HCT116 (cell line): ENCODE data around the gene ELAPOR1. TPM values are rescaled to one million over a fixed set of nuclear protein-coding genes. Genes with fewer than 3 reads are reported as not detected.

Experiments
- ATAC-seq: fragments of 200-7000 bp; cut with Tn5 transposase; 2 replicates; pipeline ENCODE4 v1.9.1; 2020; ENCODE audit warnings: mild to moderate bottlenecking, moderate library complexity
- BruUV-seq: library from RNA; stranded (reverse); fragments of 400-500 nt; replicated peaks from 2 replicates; lab custom pipeline; 2021; lab: Mats Ljungman, UMichigan
- CTCF ChIA-PET: fragments of 300-600 bp; sonication (Branson Sonifier 250); formaldehyde crosslinking; loops from one replicate; lab custom pipeline; 2021; ENCODE audit warnings: antibody characterized with exemption; lab: Charles Lee
- POLR2A ChIA-PET: fragments of 300-600, 350-600 bp; sonication (Branson Sonifier 250); formaldehyde crosslinking; loops from one replicate; lab custom pipeline; 2021; ENCODE audit warnings: antibody characterized with exemption; lab: Charles Lee
- RAD21 ChIA-PET, 2 experiments: fragments of 300-600 bp; sonication (Branson Sonifier 250); formaldehyde crosslinking; loops; one replicate each; lab custom pipeline; 2023; ENCODE audit warnings: low total read pairs in 2 of 2; ENCODE audit not compliant: uncharacterized antibody in 2 of 2, unreplicated experiment in 2 of 2, low non-redundant PET in 1 of 2; lab: Charles Lee
- DNase-seq: peaks from one replicate; pipeline ENCODE4 v3.0.0-alpha.2; 2010; ENCODE audit warnings: low read depth, low spot score
- H2AFZ ChIP-seq: fragments of 200-600 bp; shearing (Covaris generic), sonication (generic); 2 replicates; pipeline ENCODE4 v1.6.1; 2017; ENCODE audit warnings: low read depth, mixed run types, mixed read lengths, antibody characterized with exemption, low read length; ENCODE audit not compliant: poor library complexity, severe bottlenecking
- H3K27ac ChIP-seq: 2 replicates; pipeline ENCODE4 v1.5.1; 2012; ENCODE audit warnings: low read depth, low read length
- H3K27me3 ChIP-seq: fragments of 200-600 bp; sonication (generic); 2 replicates; pipeline ENCODE4 v1.6.1; 2016; ENCODE audit warnings: mixed run types, low read length, mixed read lengths; ENCODE audit not compliant: insufficient read depth
- H3K36me3 ChIP-seq, 2 experiments: fragments of 200-500 bp in 1 of 2; fragments of 200-600 bp in 1 of 2; sonication (Bioruptor generic) in 1 of 2; sonication (generic) in 1 of 2; 2 replicates each; pipeline versions ENCODE4 v1.5.1 to v1.6.1; 2014 to 2016; ENCODE audit warnings: low read length in 2 of 2, inconsistent platforms in 1 of 2, mixed read lengths in 1 of 2, mixed run types in 1 of 2; ENCODE audit not compliant: insufficient read depth in 2 of 2, control insufficient read depth in 1 of 2
- H3K4me1 ChIP-seq, 2 experiments: fragments of 200-600 bp in 1 of 2; sonication (generic) in 1 of 2; 2 replicates each; pipeline versions ENCODE4 v1.5.1 to v1.6.1; 2012 to 2017; ENCODE audit warnings: low read length in 2 of 2, inconsistent platforms in 1 of 2, mild to moderate bottlenecking in 1 of 2, mixed read lengths in 1 of 2, mixed run types in 1 of 2, moderate library complexity in 1 of 2; ENCODE audit not compliant: insufficient read depth in 2 of 2, control insufficient read depth in 1 of 2
- H3K4me2 ChIP-seq: fragments of 200-600 bp; sonication (generic); 2 replicates; pipeline ENCODE4 v1.6.1; 2017; ENCODE audit warnings: mixed run types, low read length, mixed read lengths
- H3K4me3 ChIP-seq, 2 experiments: fragments of 200-600 bp in 1 of 2; sonication (generic) in 1 of 2; replicated peaks in 1 of 2; 2 replicates each; pipeline ENCODE4 v1.5.1; 2011 to 2016; ENCODE audit warnings: low read length in 2 of 2, control low read depth in 1 of 2, low read depth in 1 of 2, mild to moderate bottlenecking in 1 of 2, mixed read lengths in 1 of 2, mixed run types in 1 of 2
- H3K79me2 ChIP-seq: fragments of 200-600 bp; sonication (generic); 2 replicates; pipeline ENCODE4 v1.6.1; 2017; ENCODE audit warnings: mild to moderate bottlenecking, mixed run types, low read length, moderate library complexity, mixed read lengths; ENCODE audit not compliant: insufficient read depth
- H3K9ac ChIP-seq: fragments of 200-600 bp; sonication (generic); 2 replicates; pipeline ENCODE4 v1.6.1; 2016; ENCODE audit warnings: low read length, mixed read lengths
- H3K9me2 ChIP-seq: fragments of 200-600 bp; sonication (generic), shearing (Covaris generic); 2 replicates; pipeline ENCODE4 v1.6.1; 2017; ENCODE audit warnings: mixed run types, mild to moderate bottlenecking, moderate library complexity; ENCODE audit not compliant: insufficient read depth
- H3K9me3 ChIP-seq, 2 experiments: fragments of 200-500 bp in 1 of 2; fragments of 200-600 bp in 1 of 2; sonication (Bioruptor generic) in 1 of 2; sonication (generic) in 1 of 2; 2 replicates each; pipeline ENCODE4 v1.6.1; 2014 to 2017; ENCODE audit warnings: low read length in 2 of 2, mixed read lengths in 2 of 2, inconsistent platforms in 1 of 2, low read depth in 1 of 2, mild to moderate bottlenecking in 1 of 2, mixed run types in 1 of 2, moderate library complexity in 1 of 2; ENCODE audit not compliant: control insufficient read depth in 1 of 2, insufficient read depth in 1 of 2
- H4K20me1 ChIP-seq: fragments of 200-600 bp; sonication (generic), shearing (Covaris generic); 2 replicates; pipeline ENCODE4 v1.6.1; 2017; ENCODE audit warnings: mixed run types, mild to moderate bottlenecking, moderate library complexity; ENCODE audit not compliant: insufficient read depth
- CBX3 ChIP-seq: IDR thresholded peaks from 2 replicates; pipeline ENCODE4 v1.6.1; 2012; ENCODE audit warnings: low read depth
- CEBPB ChIP-seq: IDR thresholded peaks from 2 replicates; pipeline ENCODE4 v1.6.1; 2012; ENCODE audit warnings: low read depth
- EGR1 ChIP-seq: IDR thresholded peaks from 2 replicates; pipeline ENCODE4 v1.6.1; 2012; ENCODE audit warnings: low read depth
- EZH2 ChIP-seq: fragments of 200-600 bp; sonication (generic); IDR thresholded peaks from 2 replicates; pipeline ENCODE4 v1.6.1; 2017; ENCODE audit warnings: antibody characterized with exemption, mixed run types
- FOSL1 ChIP-seq: IDR thresholded peaks from 2 replicates; pipeline ENCODE4 v1.6.1; 2012; ENCODE audit warnings: low read depth
- JUND ChIP-seq: IDR thresholded peaks from 2 replicates; pipeline ENCODE4 v1.6.1; 2012
- POLR2A ChIP-seq: IDR thresholded peaks from 2 replicates; pipeline ENCODE4 v1.7.0; 2011; ENCODE audit warnings: borderline replicate concordance; ENCODE audit not compliant: insufficient read depth, insufficient read length; ENCODE audit errors: extremely low read depth
- POLR2AphosphoS5 ChIP-seq: IDR thresholded peaks from 2 replicates; pipeline ENCODE4 v1.6.1; 2011; ENCODE audit warnings: mild to moderate bottlenecking, low read depth, low read length, moderate library complexity
- RAD21 ChIP-seq: IDR thresholded peaks from 2 replicates; pipeline ENCODE4 v1.6.1; 2012; ENCODE audit warnings: low read depth, mild to moderate bottlenecking
- SP1 ChIP-seq: IDR thresholded peaks from 2 replicates; pipeline ENCODE4 v1.6.1; 2012; ENCODE audit warnings: low read depth
- SRF ChIP-seq: IDR thresholded peaks from 2 replicates; pipeline ENCODE4 v1.6.1; 2012; ENCODE audit warnings: low read depth
- TCF7L2 ChIP-seq: IDR thresholded peaks from 2 replicates; pipeline ENCODE4 v1.7.0; 2011; ENCODE audit warnings: borderline replicate concordance, inconsistent platforms; ENCODE audit not compliant: insufficient read depth, insufficient read length; ENCODE audit errors: extremely low read depth
- YY1 ChIP-seq: IDR thresholded peaks from 2 replicates; pipeline ENCODE4 v1.6.1; 2011; ENCODE audit warnings: low read length, low read depth, moderate library complexity, mild to moderate bottlenecking; ENCODE audit not compliant: insufficient replicate concordance; ENCODE audit errors: extremely low read depth
- ZFX ChIP-seq: fragments of 450-650 bp; IDR thresholded peaks from 2 replicates; pipeline ENCODE4 v1.6.1; 2017
- ZNF274 ChIP-seq: fragments of 200-500 bp; sonication (Bioruptor generic); IDR thresholded peaks from 2 replicates; pipeline ENCODE4 v1.6.1; 2014; ENCODE audit warnings: mild to moderate bottlenecking, low read depth, low read length, inconsistent platforms
- intact Hi-C: fragments of 100-400 bp; cut with micrococcal nuclease; formaldehyde crosslinking; loops from 2 replicates; pipeline ENCODE4 v1.10.0; 2022
- total RNA-seq: library from RNA; stranded (reverse); gene quantifications from one replicate; pipeline ENCODE4 v1.2.1, GENCODE V29; 2021; ENCODE audit not compliant: unreplicated experiment
- TF ChIP-seq, protein P1 (sequence below), 3 experiments: fragments of 200-600 bp in 1 of 3; sonication (generic) in 1 of 3; IDR thresholded peaks in 2 of 3; conservative IDR thresholded peaks in 1 of 3; 2 replicates each; pipeline ENCODE4 v1.5.1; 2012 to 2017; ENCODE audit warnings: low read depth in 2 of 3, low read length in 2 of 3, antibody characterized with exemption in 1 of 3, borderline replicate concordance in 1 of 3, control low read depth in 1 of 3, mild to moderate bottlenecking in 1 of 3, mixed read lengths in 1 of 3, mixed run types in 1 of 3, moderate library complexity in 1 of 3; ENCODE audit not compliant: insufficient read depth in 1 of 3
- TF ChIP-seq, protein P2 (sequence below): IDR thresholded peaks from 2 replicates; pipeline ENCODE4 v1.6.1; 2012
- TF ChIP-seq, protein P3 (sequence below): IDR thresholded peaks from 2 replicates; pipeline ENCODE4 v1.6.1; 2011; ENCODE audit warnings: mild to moderate bottlenecking, low read length, moderate library complexity; ENCODE audit not compliant: insufficient replicate concordance; ENCODE audit errors: extremely low read depth

The ELAPOR1 gene
- total RNA-seq, 1 experiment from 2014 or later, result 0.57 TPM

DNA sequence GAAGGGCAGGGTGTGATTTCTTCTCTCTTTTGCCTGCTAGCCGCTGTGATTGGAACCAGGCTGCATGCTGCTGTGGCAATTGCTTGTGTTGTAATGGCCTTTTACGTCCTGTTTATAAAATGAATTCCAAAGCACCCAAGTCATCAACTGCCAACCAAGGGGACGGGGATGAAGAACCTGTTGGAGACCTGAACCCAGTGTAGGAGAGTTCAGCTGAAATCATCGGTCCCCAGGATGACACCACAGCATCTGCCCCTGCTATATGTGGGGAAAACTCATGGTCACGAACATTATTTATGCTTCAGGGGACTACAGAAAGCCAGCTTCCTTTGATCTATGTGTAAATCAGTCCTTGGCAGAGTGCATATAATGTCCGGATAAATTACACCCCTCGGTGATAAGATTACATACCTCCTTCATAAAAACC, 19.5 kb upstream of the ELAPOR1 start:
- RAD21 ChIA-PET, result no interaction called here
- ATAC-seq, result no peak
- intact Hi-C loops, result no loop called here

DNA sequence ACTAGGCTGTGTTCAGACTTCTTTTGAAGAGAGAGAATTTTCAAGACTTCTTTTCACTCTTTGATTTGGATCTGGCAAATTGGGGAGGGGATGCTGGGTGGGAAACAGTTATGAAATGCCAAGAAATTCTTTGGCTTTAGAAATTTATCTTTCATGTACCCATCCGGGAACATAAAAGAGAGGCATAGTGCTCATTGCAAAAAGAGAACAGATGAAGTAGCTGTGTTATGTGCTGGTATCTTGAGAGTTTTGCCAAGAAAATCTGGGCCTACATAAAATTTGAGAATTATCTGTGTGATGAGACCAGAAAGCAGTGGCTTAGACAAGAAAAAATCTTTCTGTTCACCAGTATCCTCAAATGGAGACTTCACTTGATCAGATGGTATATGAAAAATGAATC, 19.0 kb upstream of the ELAPOR1 start:
- no TSS peak for BruUV-seq
- Histone ChIP-seq H3K9ac (no peak overlapping the region), H4K20me1 (no peaks in the 10 kb centered on the region), H3K36me3 (peaks cover 0 to 7% of the 10 kb centered on the region in 2 experiments; a peak in 1 of 4 replicates), H3K27me3 (no peaks in the 10 kb centered on the region), H3K4me2 (no peak overlapping the region), H2AFZ (no peak overlapping the region), H3K9me2 (no peaks in the 10 kb centered on the region), H3K9me3 (no peaks in the 10 kb centered on the region), H3K79me2 (peaks cover 24% of the 10 kb centered on the region), H3K4me3 (no peak overlapping the region), H3K27ac (no peak overlapping the region), H3K4me1 (peaks cover 3 to 23% of the 10 kb centered on the region in 2 experiments; a peak in 3 of 4 replicates)
- RAD21 ChIA-PET, result no interaction called here
- no peak for ATAC-seq
- no peak for DNase-seq
- POLR2A ChIA-PET, result no interaction called here
- intact Hi-C loops, result no loop called here
- CTCF ChIA-PET, result no interaction called here
- TF ChIP-seq YY1 (no peak), EGR1 (no peak), CBX3 (no peak), JUND (no peak), SP1 (no peak), FOSL1 (no peak), POLR2AphosphoS5 (no peak), CEBPB (no peak), SRF (no peak), ZNF274 (no peak), POLR2A (no peak), EZH2 (no peak)
- TF ChIP-seq, protein P1, sequence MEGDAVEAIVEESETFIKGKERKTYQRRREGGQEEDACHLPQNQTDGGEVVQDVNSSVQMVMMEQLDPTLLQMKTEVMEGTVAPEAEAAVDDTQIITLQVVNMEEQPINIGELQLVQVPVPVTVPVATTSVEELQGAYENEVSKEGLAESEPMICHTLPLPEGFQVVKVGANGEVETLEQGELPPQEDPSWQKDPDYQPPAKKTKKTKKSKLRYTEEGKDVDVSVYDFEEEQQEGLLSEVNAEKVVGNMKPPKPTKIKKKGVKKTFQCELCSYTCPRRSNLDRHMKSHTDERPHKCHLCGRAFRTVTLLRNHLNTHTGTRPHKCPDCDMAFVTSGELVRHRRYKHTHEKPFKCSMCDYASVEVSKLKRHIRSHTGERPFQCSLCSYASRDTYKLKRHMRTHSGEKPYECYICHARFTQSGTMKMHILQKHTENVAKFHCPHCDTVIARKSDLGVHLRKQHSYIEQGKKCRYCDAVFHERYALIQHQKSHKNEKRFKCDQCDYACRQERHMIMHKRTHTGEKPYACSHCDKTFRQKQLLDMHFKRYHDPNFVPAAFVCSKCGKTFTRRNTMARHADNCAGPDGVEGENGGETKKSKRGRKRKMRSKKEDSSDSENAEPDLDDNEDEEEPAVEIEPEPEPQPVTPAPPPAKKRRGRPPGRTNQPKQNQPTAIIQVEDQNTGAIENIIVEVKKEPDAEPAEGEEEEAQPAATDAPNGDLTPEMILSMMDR (IDR thresholded peaks at IDR 0.05 in 2 of 3, conservative IDR thresholded peaks at IDR 0.05 in 1 of 3; ENCODE audit: borderline replicate concordance in 1 of 3, insufficient read depth in 1 of 3, low read depth in 2 of 3, low read length in 2 of 3), result no peak
- TF ChIP-seq, protein P2, sequence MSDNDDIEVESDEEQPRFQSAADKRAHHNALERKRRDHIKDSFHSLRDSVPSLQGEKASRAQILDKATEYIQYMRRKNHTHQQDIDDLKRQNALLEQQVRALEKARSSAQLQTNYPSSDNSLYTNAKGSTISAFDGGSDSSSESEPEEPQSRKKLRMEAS, result no peak

More for the DNA sequence above, 19.5 kb upstream of the ELAPOR1 start:
- no TSS peak for BruUV-seq
- Histone ChIP-seq H3K9ac (no peak overlapping the region), H3K4me3 (no peak overlapping the region), H3K4me1 (peaks cover 5 to 24% of the 10 kb centered on the region in 2 experiments; a peak in 3 of 4 replicates), H3K9me3 (no peaks in the 10 kb centered on the region), H3K4me2 (no peak overlapping the region), H4K20me1 (no peaks in the 10 kb centered on the region), H3K27me3 (no peaks in the 10 kb centered on the region), H3K9me2 (no peaks in the 10 kb centered on the region), H3K27ac (no peak overlapping the region), H3K36me3 (peaks cover 0 to 7% of the 10 kb centered on the region in 2 experiments; a peak in 1 of 4 replicates), H3K79me2 (peaks cover 24% of the 10 kb centered on the region), H2AFZ (no peak overlapping the region)
- ChIA-PET POLR2A (no interaction called here), CTCF (no interaction called here)
- TF ChIP-seq FOSL1 (no peak), RAD21 (no peak), EGR1 (no peak), YY1 (no peak), ZNF274 (no peak), ZFX (no peak), TCF7L2 (no peak), SP1 (no peak), POLR2AphosphoS5 (no peak)
- TF ChIP-seq, protein P3, sequence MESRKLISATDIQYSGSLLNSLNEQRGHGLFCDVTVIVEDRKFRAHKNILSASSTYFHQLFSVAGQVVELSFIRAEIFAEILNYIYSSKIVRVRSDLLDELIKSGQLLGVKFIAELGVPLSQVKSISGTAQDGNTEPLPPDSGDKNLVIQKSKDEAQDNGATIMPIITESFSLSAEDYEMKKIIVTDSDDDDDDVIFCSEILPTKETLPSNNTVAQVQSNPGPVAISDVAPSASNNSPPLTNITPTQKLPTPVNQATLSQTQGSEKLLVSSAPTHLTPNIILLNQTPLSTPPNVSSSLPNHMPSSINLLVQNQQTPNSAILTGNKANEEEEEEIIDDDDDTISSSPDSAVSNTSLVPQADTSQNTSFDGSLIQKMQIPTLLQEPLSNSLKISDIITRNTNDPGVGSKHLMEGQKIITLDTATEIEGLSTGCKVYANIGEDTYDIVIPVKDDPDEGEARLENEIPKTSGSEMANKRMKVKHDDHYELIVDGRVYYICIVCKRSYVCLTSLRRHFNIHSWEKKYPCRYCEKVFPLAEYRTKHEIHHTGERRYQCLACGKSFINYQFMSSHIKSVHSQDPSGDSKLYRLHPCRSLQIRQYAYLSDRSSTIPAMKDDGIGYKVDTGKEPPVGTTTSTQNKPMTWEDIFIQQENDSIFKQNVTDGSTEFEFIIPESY, result no peak
- DNase-seq, result no peak
